Measurements from ENCODE around the gene CAPN8. TPM values are rescaled to one million over a fixed set of nuclear protein-coding genes. Genes with fewer than 3 reads are reported as not detected.
A peak's percentile ranks its signal among the peaks of the same experiment; 100 is the strongest.

The CAPN8 gene
- not detected in 2 replicates for total RNA-seq (ENCODE audit: low replicate concordance)

DNA sequence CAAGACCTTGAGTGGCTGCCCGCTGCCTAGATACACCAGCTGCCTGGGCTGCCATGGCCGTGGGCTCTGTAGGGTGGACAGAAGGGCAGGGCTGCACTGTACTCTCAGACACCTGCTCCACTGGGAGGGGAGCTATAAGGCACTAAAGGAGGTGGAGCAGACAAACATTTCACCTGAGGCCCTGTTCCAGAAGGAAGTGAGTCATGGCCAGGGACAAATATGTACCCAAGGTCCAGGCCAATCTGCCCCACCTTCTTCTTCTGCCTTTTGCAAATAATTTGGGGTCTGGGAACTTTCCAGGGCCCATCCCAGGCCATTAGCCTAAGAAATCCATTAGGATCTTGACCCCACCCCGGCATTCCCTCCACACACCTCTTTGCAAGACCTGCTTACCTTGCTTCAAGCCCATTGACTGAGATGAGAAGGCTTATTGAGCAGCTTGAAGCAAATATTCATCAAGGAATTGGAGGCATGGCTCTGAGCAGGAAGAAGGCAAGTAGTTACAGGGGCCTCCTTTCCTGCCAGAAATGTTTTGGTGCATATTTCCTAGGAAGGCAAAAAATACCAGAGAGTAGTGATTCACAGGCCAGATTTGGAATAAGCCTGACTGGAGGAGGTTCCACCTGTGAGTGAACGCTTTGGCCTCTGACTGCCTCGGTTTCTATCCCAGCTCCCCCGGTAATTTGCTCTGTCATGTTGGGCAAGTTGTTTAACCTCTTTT is at the start of gene CAPN8:
Gene CAPN8 (minus strand): TSS at position 110 of the 721 bp plus-strand sequence. CDS start 55 bp downstream, at position 55.
- DNase-seq (ENCODE audit: low read depth), result peak; percentile 10
- H3K4me3 ChIP-seq (ENCODE audit: low read depth, low read length), result no peak within 1 kb of the TSS
- no peak for TF ChIP-seq CTCF (IDR thresholded peaks at IDR 0.05; ENCODE audit: insufficient read depth, low read length)

GRCh38 chr1:223714849-223715603 is 49.5 kb upstream of the CAPN8 start:
- no peak for TF ChIP-seq CTCF (IDR thresholded peaks at IDR 0.05; ENCODE audit: insufficient read depth, low read length)
- H3K4me3 ChIP-seq (ENCODE audit: low read depth, low read length), result peak overlapping the region; percentile 93
- peak; percentile 73 for DNase-seq (ENCODE audit: low read depth)

DNA sequence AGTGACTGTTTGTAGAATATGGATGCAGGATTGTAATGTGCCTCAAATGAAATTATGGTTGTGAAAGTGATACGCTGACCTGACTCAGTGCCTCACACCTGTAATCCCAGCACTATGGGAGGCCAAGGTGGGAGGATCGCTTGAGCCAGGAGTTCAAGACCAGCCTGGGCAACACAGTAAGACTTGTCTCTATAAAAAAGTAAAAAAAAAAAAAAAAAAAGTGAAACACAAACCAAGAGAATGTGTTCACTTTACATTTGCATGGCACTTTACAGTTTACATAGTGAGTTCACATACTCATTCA is 48.9 kb upstream of the CAPN8 start:
- DNase-seq (ENCODE audit: low read depth), result no peak
- TF ChIP-seq CTCF (IDR thresholded peaks at IDR 0.05; ENCODE audit: insufficient read depth, low read length), result no peak
- peak overlapping the region; percentile 93 for H3K4me3 ChIP-seq (ENCODE audit: low read depth, low read length)

GRCh38 chr1:223713546-223714420 is 48.3 kb upstream of the CAPN8 start:
- no peak for DNase-seq (ENCODE audit: low read depth)
- peak overlapping the region; percentile 93 for H3K4me3 ChIP-seq (ENCODE audit: low read depth, low read length)
- TF ChIP-seq CTCF (IDR thresholded peaks at IDR 0.05; ENCODE audit: insufficient read depth, low read length), result no peak

DNA sequence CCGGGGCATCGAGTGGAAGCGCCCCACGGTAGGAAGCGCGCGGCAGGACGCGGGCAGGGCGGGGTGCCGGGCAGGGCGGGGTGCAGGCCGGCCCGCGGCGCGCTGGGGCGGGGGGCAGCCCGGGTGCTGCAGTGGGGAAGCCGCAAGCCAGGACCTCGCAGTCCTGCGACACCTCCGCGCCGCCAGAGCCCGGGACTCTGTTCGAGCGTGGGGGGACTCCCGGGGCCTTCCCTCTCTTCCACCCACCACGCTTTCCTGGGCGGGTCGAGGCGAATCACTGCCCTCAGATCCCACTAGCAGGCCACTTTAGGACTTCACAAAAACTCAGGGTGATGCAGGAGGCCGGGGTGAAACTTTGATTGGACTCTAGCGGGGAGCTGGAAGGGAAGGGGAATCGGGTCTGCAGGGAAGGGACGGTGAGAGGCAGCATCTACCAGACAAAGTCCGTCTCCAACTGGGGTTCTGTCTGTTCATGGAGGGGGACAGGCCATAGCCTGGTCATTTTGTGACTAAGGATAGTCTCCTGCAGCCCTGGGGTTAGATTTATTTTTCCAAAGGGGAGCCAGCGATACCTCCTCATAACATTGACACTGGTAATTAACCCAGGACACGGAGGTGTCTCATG is 47.5 kb upstream of the CAPN8 start:
- H3K4me3 ChIP-seq (ENCODE audit: low read depth, low read length), result peak overlapping the region; percentile 93
- TF ChIP-seq CTCF (IDR thresholded peaks at IDR 0.05; ENCODE audit: insufficient read depth, low read length), result no peak
- no peak for DNase-seq (ENCODE audit: low read depth)

GRCh38 chr1:223712194-223712849 is 46.8 kb upstream of the CAPN8 start, which contains the start of gene CAPN2:
TSS of gene CAPN2 (plus strand) at chr1:223712539. CDS start at chr1:223712641, 102 bp downstream.
- peak within 1 kb of the TSS; percentile 93 for H3K4me3 ChIP-seq (ENCODE audit: low read depth, low read length)
- peak; percentile 82 for DNase-seq (ENCODE audit: low read depth)
- TF ChIP-seq CTCF (IDR thresholded peaks at IDR 0.05; ENCODE audit: insufficient read depth, low read length), result peak; percentile 58
